ENCODE measurements around the gene VENTX.
"Not testable (repeated sequence)": the region's sequence is repeated elsewhere in the genome, so short reads cannot be mapped to it uniquely, and the experiment has no call there.

VENTX gene

GRCh38 chr10:133217800-133218589, 19.7 kb upstream of the VENTX start:
- TF ChIP-seq CTCF (IDR thresholded peaks at IDR 0.05; ENCODE audit: extremely low read depth, missing control alignments): no peak

GRCh38 chr10:133218891-133219290, 18.8 kb upstream of the VENTX start:
- TF ChIP-seq CTCF (IDR thresholded peaks at IDR 0.05; ENCODE audit: extremely low read depth, missing control alignments): no peak

More at GRCh38 chr10:133217800-133218589, 19.7 kb upstream of the VENTX start:
- no peak for DNase-seq (ENCODE audit: low spot score)

GRCh38 chr10:133219782-133220181, 17.9 kb upstream of the VENTX start:
- DNase-seq (ENCODE audit: low spot score): no peak
- no peak for TF ChIP-seq CTCF (IDR thresholded peaks at IDR 0.05; ENCODE audit: extremely low read depth, missing control alignments)

More at GRCh38 chr10:133218891-133219290, 18.8 kb upstream of the VENTX start:
- DNase-seq (ENCODE audit: low spot score): no peak

GRCh38 chr10:133221331-133221730, 16.3 kb upstream of the VENTX start:
- no peak for DNase-seq (ENCODE audit: low spot score)

GRCh38 chr10:133221756-133222155, 15.9 kb upstream of the VENTX start:
- DNase-seq (ENCODE audit: low spot score): not testable (repeated sequence)

More at GRCh38 chr10:133221331-133221730, 16.3 kb upstream of the VENTX start:
- no peak for TF ChIP-seq CTCF (IDR thresholded peaks at IDR 0.05; ENCODE audit: extremely low read depth, missing control alignments)

GRCh38 chr10:133224076-133224475, 13.6 kb upstream of the VENTX start:
- DNase-seq (ENCODE audit: low spot score): no peak
- no peak for TF ChIP-seq CTCF (IDR thresholded peaks at IDR 0.05; ENCODE audit: extremely low read depth, missing control alignments)

GRCh38 chr10:133224756-133225372, 12.8 kb upstream of the VENTX start:
- TF ChIP-seq CTCF (IDR thresholded peaks at IDR 0.05; ENCODE audit: extremely low read depth, missing control alignments): no peak
- DNase-seq (ENCODE audit: low spot score): no peak

Measured in GM20000 (cell line).